K562 (cell line): Measurements from ENCODE around the gene HES4. TPM values are rescaled to one million over a fixed set of nuclear protein-coding genes. Genes with fewer than 3 reads are reported as not detected.
A peak's percentile ranks its signal among the peaks of the same experiment; 100 is the strongest.

ENCODE experiments used
- ARID3B ChIP-seq: fragments of 250-450 bp; sonication (Bioruptor Pico); IDR thresholded peaks from 2 replicates; pipeline ENCODE4 v1.4.0; 2020; ENCODE audit warnings: borderline replicate concordance
- ATF1 ChIP-seq, 2 experiments: fragments of 450-650 bp in 1 of 2; IDR thresholded peaks; 2 replicates each; pipeline ENCODE4 v1.6.1; 2016; ENCODE audit warnings: missing compliant biosample characterization in 1 of 2, missing genetic modification characterization in 1 of 2
- BCOR ChIP-seq: fragments of 450-650 bp; IDR thresholded peaks from 2 replicates; pipeline ENCODE4 v1.6.1; 2016
- CC2D1A ChIP-seq: fragments of 450-650 bp; IDR thresholded peaks from 2 replicates; pipeline ENCODE4 v1.6.1; 2017; ENCODE audit warnings: mild to moderate bottlenecking
- E2F5 ChIP-seq: sonication (generic); formaldehyde crosslinking; IDR thresholded peaks from 2 replicates; pipeline ENCODE4 v1.8.0; 2022; ENCODE audit warnings: mild to moderate bottlenecking, missing genetic modification reagents
- FOXK1 ChIP-seq: sonication (generic); formaldehyde crosslinking; IDR thresholded peaks from 2 replicates; pipeline ENCODE4 v1.8.0; 2022; ENCODE audit warnings: missing genetic modification reagents, mild to moderate bottlenecking, borderline replicate concordance
- MLLT1 ChIP-seq, 2 experiments: fragments of 450-650 bp; IDR thresholded peaks; 2 replicates each; pipeline ENCODE4 v1.6.1; 2016
- NR4A1 ChIP-seq, 2 experiments: fragments of 250-450 bp in 1 of 2; fragments of 450-650 bp in 1 of 2; sonication (Bioruptor Pico) in 1 of 2; IDR thresholded peaks; 2 replicates each; pipeline versions ENCODE4 v1.4.0 to v1.6.1; 2016 to 2020; ENCODE audit warnings: mild to moderate bottlenecking in 2 of 2, missing compliant biosample characterization in 1 of 2, missing genetic modification characterization in 1 of 2, moderate library complexity in 1 of 2
- PCBP1 ChIP-seq: fragments of 200-400 bp; formaldehyde crosslinking; IDR thresholded peaks from 2 replicates; pipeline ENCODE4 v1.6.1; 2018; ENCODE audit warnings: mild to moderate bottlenecking, low read depth, low read length; ENCODE audit not compliant: poor library complexity, severe bottlenecking
- PHF20 ChIP-seq: fragments of 450-650 bp; IDR thresholded peaks from 2 replicates; pipeline ENCODE4 v1.6.1; 2018; ENCODE audit not compliant: partially characterized antibody
- RB1 ChIP-seq: fragments of 450-650 bp; IDR thresholded peaks from 2 replicates; pipeline ENCODE4 v1.6.1; 2017; ENCODE audit warnings: low read depth, mild to moderate bottlenecking
- TAF1 ChIP-seq: IDR thresholded peaks from 2 replicates; pipeline ENCODE4 v1.6.1; 2011; ENCODE audit warnings: mild to moderate bottlenecking, low read length, moderate library complexity; ENCODE audit not compliant: insufficient read depth, control insufficient read depth, severe bottlenecking; ENCODE audit errors: extremely low read depth
- ZFX ChIP-seq: sonication (generic); formaldehyde crosslinking; IDR thresholded peaks from 2 replicates; pipeline ENCODE4 v1.8.0; 2022; ENCODE audit warnings: mild to moderate bottlenecking, missing genetic modification reagents, moderate library complexity
- ZMIZ1 ChIP-seq, 2 experiments: fragments of 150-350 bp in 1 of 2; IDR thresholded peaks; 2 replicates each; pipeline ENCODE4 v1.6.1; 2012 to 2016; ENCODE audit warnings: low read depth in 2 of 2, low read length in 2 of 2, mild to moderate bottlenecking in 1 of 2, moderate library complexity in 1 of 2
- ZNF253 ChIP-seq: fragments of 250-450 bp; sonication (Bioruptor Pico); conservative IDR thresholded peaks from 2 replicates; pipeline ENCODE4 v1.6.1; 2021; ENCODE audit warnings: mild to moderate bottlenecking
- ZNF41 ChIP-seq: fragments of 250-450 bp; sonication (Bioruptor Pico); conservative IDR thresholded peaks from 2 replicates; pipeline ENCODE4 v1.4.0; 2020; ENCODE audit warnings: mild to moderate bottlenecking
- ZNF436 ChIP-seq: fragments of 250-450, 450-650 bp; sonication (Bioruptor Pico); formaldehyde crosslinking; IDR thresholded peaks from 2 replicates; pipeline ENCODE4 v1.7.0; 2020; ENCODE audit warnings: mild to moderate bottlenecking
- ZNF444 ChIP-seq: fragments of 250-450 bp; sonication (Bioruptor Pico); IDR thresholded peaks from 2 replicates; pipeline ENCODE4 v1.4.0; 2020; ENCODE audit warnings: mild to moderate bottlenecking, moderate library complexity
- ZNF445 ChIP-seq: fragments of 250-450 bp; sonication (Bioruptor Pico); IDR thresholded peaks from 2 replicates; pipeline ENCODE4 v1.4.0; 2020; ENCODE audit warnings: low read depth, mild to moderate bottlenecking, moderate library complexity
- ZNF511 ChIP-seq: sonication (generic); formaldehyde crosslinking; IDR thresholded peaks from 2 replicates; pipeline ENCODE4 v1.8.0; 2022; ENCODE audit warnings: mild to moderate bottlenecking, missing genetic modification reagents
- polyA plus RNA-seq, 8 experiments: library from polyadenylated mRNA; depleted of rRNA in 4 of 8; stranded (reverse) in 5 of 8; unstranded in 3 of 8; fragments of >200 nt; fragmentation: Nextera tagmentation in 2 of 8; fragmentation: Illumina TruSeq in 1 of 8; extraction: Ambion mirVana in 2 of 8; extraction: Trizol in 1 of 8; gene quantifications; 2 replicates each; pipeline versions ENCODE4 v1.2.1 to v1.2.3, GENCODE V29; 2011 to 2014; ENCODE audit warnings: inconsistent platforms in 1 of 8, missing spikeins in 1 of 8
- total RNA-seq, 7 experiments: library from RNA; depleted of rRNA in 6 of 7; stranded (reverse); fragments of >200 nt in 6 of 7; fragmentation: Illumina TruSeq in 2 of 7; extraction: Trizol in 2 of 7; gene quantifications; 2 replicates each; pipeline versions ENCODE4 v1.2.1 to v1.2.3, GENCODE V29; 2011 to 2021; ENCODE audit warnings: low replicate concordance in 1 of 7

The HES4 gene
- total and polyA plus RNA-seq, 9 of the 15 experiments (the other 6 are each of a cell fraction or from before 2014, with no cell fraction given) = 0.21 to 43.7 (median 5.3) TPM; not detected in 2

GRCh38 chr1:983798-984475 is 16.0 kb downstream of the HES4 start (continued):
- TF ChIP-seq ARID3B (CRISPR knock-in tag) (no peak), NR4A1 (CRISPR knock-in tag; IDR thresholded peaks at IDR 0.05) (no peak), NR4A1 (tag; IDR thresholded peaks at IDR 0.05) (no peak), ZNF445 (CRISPR knock-in tag) (no peak), ZMIZ1 (IDR thresholded peaks at IDR 0.05; ENCODE audit: low read depth in 2 of 2, low read length in 2 of 2) (0 out of 4 replicates have a peak, but pooled peaks of 1 of the 2 experiments have one; percentile 27), ZNF511 (no peak), RB1 (peak; percentile 37; the same call in 1 of the 2 replicates), CC2D1A (0 out of 2 replicates have a peak, but pooled peaks have one; percentile 39), ZFX (CRISPR knock-in tag) (no peak), ZNF253 (CRISPR knock-in tag) (no peak), ZNF436 (CRISPR knock-in tag) (no peak), BCOR (no peak), TAF1 (no peak), ZNF444 (CRISPR knock-in tag) (no peak), FOXK1 (CRISPR knock-in tag) (no peak), MLLT1 (IDR thresholded peaks at IDR 0.05) (no peak), ATF1 (CRISPR knock-in tag; IDR thresholded peaks at IDR 0.05) (no peak), ATF1 (tag; IDR thresholded peaks at IDR 0.05) (no peak), PCBP1 (no peak), E2F5 (CRISPR knock-in tag) (no peak), PHF20 (no peak), ZNF41 (CRISPR knock-in tag) (no peak)
